Measurements from ENCODE around the gene SPTBN4.
A peak's percentile ranks its signal among the peaks of the same experiment; 100 is the strongest.

The SPTBN4 gene

GRCh38 chr19:40442328-40443130 lies 24.3 kb upstream of the SPTBN4 start:
- no peak for DNase-seq

- peak; percentile 100 for DNase-seq
Observed at GRCh38 chr19:40443131-40443999, 23.4 kb upstream of the SPTBN4 start.

DNA sequence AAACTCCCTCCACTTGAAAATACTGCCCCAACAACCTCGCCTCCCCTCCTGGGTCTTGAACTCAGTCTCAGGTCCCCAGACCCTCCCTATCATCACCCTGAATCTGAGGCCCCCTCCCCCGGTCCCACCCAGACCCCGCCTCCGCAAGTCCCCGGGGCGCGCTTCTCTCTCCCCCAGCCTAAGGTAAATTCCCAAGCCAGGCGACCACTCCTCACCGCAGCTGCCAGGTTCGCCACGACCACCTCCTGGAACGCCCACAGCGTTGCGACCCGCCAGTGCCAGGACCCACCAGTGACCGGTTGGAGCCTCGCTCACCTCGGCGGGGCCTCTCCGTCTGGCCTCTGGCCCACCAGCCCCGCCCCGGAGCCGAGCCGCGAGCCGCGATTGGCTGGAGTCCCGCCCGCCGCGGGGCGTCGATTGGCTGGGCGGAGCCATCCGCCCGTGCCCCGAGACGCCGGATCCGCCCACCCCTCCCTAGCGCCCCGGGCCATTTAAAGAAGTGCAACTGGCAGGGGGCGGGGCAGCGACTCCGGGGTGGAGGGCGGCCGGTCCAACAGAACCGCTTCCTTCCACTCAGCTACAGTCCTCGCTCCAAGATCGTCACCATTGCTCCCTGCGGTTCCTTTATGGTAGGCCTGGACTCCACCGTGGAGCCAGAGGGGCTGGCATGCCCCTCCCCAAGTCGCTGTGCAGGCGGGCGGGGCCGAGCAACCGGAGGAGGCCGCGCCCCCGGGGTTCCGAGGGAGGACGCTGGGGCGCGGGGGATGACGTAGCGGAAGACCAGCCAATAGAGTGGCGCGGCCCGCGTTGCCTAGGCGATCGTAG lies 22.6 kb upstream of the SPTBN4 start, which contains the start of gene SERTAD3:
TSS of gene SERTAD3 (minus strand) at position 336 of the 825 bp plus-strand sequence. CDS start 2,255 bp downstream, outside the sequence.
- peak; percentile 96 for DNase-seq

GRCh38 chr19:40444825-40445312 lies 21.9 kb upstream of the SPTBN4 start:
- no peak for DNase-seq

- peak; percentile 27 for DNase-seq
Observed at GRCh38 chr19:40445780-40446262, 21.0 kb upstream of the SPTBN4 start.

DNA sequence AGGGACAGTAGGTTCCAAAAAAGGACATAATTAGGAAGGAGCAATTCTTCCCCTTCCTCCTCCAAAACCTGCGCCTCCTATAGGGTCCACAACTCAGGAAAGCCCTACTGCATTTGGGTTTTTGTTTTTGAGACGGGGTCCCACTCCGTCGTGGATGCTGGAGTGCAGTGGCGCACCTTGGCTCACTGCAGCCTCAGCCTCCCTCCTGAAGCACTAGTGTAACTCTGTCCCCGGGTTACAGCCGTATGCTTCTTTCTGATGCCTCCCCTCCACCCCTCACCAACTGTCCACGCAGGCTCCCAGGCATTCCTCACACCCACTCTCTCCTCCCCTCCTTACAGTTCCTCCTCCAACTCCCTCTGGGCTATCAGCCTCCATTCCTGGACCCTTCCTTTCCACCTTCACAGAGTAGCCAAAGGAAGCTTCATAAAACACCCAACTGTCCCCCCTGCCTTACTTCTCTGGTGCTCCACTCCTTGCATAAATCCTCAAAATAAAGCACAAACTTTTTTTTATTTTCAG lies 20.5 kb upstream of the SPTBN4 start:
- no peak for DNase-seq

GRCh38 chr19:40449506-40449905 lies 17.3 kb upstream of the SPTBN4 start:
- no peak for DNase-seq

DNA sequence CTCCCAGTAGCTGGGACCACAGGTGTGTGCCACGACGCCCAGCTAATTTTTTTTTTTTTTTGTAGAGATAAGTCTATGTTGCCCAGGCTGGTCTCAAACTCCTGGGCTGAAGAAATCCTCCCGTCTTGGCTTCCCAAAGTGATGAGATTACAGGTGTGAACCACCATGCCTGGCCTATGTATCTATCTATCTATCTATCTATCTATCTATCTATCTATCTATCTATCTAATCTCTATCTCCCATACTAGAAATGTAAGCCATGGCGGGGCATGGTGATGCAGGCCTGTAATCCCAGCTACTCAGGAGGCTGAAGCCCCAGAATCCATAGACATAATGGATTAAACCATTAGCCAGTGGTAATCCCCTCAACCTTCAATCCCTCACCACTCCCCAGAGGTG lies 16.1 kb upstream of the SPTBN4 start:
- DNase-seq, result no peak

DNA sequence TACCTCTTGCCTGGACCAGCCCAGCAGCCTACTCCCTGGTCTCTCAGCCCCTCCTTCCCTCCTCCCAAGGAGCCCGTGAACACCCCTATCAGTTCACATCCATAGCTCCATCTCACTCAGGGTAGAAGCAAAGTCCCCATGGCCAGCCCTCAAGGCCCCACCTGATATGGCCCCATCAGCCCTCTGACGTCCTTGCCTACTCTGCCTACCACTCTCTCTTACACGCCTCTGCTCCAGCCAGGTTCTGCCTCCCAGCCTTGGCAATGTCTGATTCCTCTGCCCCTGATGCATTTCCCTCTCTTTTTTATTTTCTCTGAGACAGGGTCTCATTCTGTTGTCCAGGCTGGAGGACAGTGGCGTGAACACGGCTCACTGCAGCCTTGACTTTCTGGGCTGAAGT lies 14.8 kb upstream of the SPTBN4 start:
- DNase-seq, result no peak

DNA sequence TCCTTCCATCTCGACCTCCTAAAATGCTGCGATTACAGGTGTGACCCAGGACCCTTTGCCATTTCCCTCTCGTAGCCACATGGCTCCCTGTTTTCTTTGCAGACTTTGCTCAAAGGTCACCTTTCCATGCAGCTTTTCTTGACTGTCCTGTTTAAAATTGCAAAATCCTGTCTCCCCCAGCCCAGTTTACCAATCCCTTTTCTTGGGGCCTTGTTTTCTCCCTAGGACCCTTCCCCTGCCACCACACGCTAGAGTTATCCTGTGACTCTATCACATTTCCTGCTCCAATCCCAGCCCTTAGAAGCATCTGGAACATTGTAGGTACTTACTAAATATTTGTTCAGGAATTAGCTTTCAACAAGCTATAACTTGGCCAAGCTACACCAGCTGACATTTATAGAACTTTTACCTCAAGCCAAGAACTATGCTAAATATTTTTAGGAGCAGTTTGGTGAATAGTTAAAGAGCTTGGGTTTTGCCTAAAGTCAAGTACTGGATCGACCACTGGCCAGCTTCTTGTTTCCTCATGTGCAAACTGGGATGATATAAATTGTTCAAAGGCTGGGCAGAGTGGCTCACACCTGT lies 13.6 kb upstream of the SPTBN4 start:
- no peak for DNase-seq

DNA sequence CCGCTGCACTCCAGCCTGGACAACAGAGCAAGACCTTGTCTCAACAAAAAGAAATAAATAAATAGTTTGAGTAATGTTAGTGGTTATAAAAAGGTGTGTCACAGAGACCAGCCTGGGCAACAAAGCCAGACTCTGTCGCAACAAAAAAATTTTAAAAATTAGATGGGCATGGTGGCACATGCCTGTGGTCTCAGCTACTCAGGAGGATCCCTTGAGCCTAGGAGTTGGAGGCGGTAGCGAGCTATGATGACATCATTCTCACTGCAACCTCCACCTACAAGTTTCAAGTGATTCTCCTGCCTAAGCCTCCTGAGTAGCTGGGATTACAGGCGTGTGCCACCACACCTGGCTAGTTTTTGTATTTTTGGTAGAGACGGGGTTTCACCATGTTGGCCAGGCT lies 12.9 kb upstream of the SPTBN4 start:
- DNase-seq, result peak; percentile 38

DNA sequence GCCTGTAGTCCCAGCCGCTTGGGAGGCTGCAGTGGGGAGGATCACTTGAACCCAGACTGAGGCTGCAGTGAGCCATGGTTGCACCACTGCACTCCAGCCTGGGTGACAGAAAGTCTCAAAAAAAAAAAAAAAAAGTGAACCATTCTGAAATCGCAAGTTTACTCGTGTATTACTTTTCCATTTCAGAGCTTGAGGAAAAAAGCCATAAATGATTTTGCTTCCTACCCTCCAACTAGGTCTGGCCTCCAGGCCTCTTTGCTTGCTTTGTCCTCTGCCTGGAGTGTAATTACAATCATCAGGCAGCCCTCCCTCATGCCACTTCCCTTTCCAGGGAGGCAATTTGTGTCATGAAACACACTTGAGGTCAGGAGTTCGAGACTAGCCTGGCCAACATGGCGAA lies 9.8 kb upstream of the SPTBN4 start:
- DNase-seq, result no peak

GRCh38 chr19:40457953-40458596 lies 8.7 kb upstream of the SPTBN4 start:
- DNase-seq, result no peak

GRCh38 chr19:40458597-40458974 lies 8.2 kb upstream of the SPTBN4 start:
- DNase-seq, result no peak

GRCh38 chr19:40460185-40460584 lies 6.6 kb upstream of the SPTBN4 start:
- DNase-seq, result no peak

DNA sequence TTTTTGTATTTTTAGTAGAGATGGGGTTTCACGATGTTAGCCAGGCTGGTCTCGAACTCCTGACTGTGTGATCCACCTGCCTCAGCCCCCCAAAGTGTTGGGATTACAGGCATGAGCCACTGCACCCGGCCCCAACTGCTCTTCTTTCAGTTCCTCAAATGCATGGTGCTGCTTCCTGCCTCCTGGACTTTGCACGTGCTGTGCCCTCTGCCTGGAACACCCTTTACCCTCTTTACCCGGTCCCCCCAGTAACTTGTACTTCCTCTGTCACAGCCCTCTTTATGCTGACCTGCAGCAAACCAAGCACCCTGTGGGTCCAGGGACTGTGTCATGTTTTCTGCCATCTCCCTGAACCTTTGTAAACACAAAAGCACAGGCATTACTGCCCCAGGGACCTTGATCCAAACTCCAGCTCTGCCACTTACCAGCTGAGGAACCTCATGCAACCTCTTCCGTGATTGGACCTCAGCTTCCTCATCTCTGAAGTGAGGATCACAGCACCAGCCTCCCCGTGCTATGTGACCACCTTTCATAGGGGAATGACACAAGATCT lies 5.1 kb upstream of the SPTBN4 start:
- no peak for DNase-seq

DNA sequence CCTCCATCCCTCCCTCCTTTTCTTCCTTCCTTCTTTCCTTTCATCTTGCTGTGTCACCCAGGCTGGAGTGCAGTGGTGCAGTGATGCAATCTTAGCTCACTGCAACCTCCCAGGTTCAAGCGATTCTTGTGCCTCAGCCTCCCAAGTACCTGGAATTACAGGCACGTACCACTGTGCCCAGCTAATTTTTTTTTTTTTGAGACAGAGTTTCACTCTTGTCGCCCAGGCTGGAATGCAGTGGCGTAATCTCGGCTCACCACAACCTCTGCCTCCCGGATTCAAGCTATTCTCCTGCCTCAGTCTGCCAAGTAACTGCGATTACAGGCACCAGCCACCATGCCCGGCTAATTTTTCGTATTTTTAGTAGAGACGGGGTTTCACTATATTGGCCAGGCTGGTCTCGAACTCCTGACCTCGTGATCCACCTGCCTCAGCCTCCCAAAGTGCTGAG lies 3.2 kb upstream of the SPTBN4 start:
- peak; percentile 33 for DNase-seq

GRCh38 chr19:40464059-40465024 lies 2.5 kb upstream of the SPTBN4 start:
- DNase-seq, result peak; percentile 89

- peak; percentile 70 for DNase-seq
Observed at GRCh38 chr19:40465025-40465556, 1.7 kb upstream of the SPTBN4 start.
